Measurements from ENCODE around the gene ZDHHC11B.
"Not testable (repeated sequence)": the region's sequence is repeated elsewhere in the genome, so short reads cannot be mapped to it uniquely, and the experiment has no call there.

ZDHHC11B gene

GRCh38 chr5:715636-716035 lies 68.9 kb downstream of the ZDHHC11B start:
- DNase-seq (ENCODE audit: low read depth), result not testable (repeated sequence)

- not testable (repeated sequence) for DNase-seq (ENCODE audit: low read depth)
Observed at GRCh38 chr5:714215-715118, 70.1 kb downstream of the ZDHHC11B start.

GRCh38 chr5:713686-714085 lies 70.8 kb downstream of the ZDHHC11B start:
- DNase-seq (ENCODE audit: low read depth), result not testable (repeated sequence)

GRCh38 chr5:708848-709517 lies 75.5 kb downstream of the ZDHHC11B start:
- DNase-seq (ENCODE audit: low read depth), result not testable (repeated sequence)

GRCh38 chr5:708374-708773 lies 76.2 kb downstream of the ZDHHC11B start:
- not testable (repeated sequence) for DNase-seq (ENCODE audit: low read depth)

- not testable (repeated sequence) for DNase-seq (ENCODE audit: low read depth)
Observed at GRCh38 chr5:706127-706526, 78.4 kb downstream of the ZDHHC11B start.

- DNase-seq (ENCODE audit: low read depth), result not testable (repeated sequence)
Observed at GRCh38 chr5:696753-697702, 87.5 kb downstream of the ZDHHC11B start.

GRCh38 chr5:696191-696590 lies 88.3 kb downstream of the ZDHHC11B start:
- DNase-seq (ENCODE audit: low read depth), result not testable (repeated sequence)

- DNase-seq (ENCODE audit: low read depth), result not testable (repeated sequence)
Observed at GRCh38 chr5:695475-695874, 89.1 kb downstream of the ZDHHC11B start.

- not testable (repeated sequence) for DNase-seq (ENCODE audit: low read depth)
Observed at GRCh38 chr5:694042-694431, 90.5 kb downstream of the ZDHHC11B start.

- not testable (repeated sequence) for DNase-seq (ENCODE audit: low read depth)
Observed at GRCh38 chr5:693271-694041, 91.1 kb downstream of the ZDHHC11B start, which contains the start of gene TPPP. Gene TPPP, minus strand, starts transcription at chr5:693352. Its CDS starts 15,292 bp downstream, at chr5:678060.

- not testable (repeated sequence) for DNase-seq (ENCODE audit: low read depth)
Observed at GRCh38 chr5:692529-693041, 91.9 kb downstream of the ZDHHC11B start.

GRCh38 chr5:691817-692528 lies 92.6 kb downstream of the ZDHHC11B start:
- DNase-seq (ENCODE audit: low read depth), result no peak

- DNase-seq (ENCODE audit: low read depth), result not testable (repeated sequence)
Observed at GRCh38 chr5:691049-691448, 93.5 kb downstream of the ZDHHC11B start.

- DNase-seq (ENCODE audit: low read depth), result not testable (repeated sequence)
Observed at GRCh38 chr5:690293-690692, 94.2 kb downstream of the ZDHHC11B start.

- DNase-seq (ENCODE audit: low read depth), result not testable (repeated sequence)
Observed at GRCh38 chr5:688348-689010, 96.0 kb downstream of the ZDHHC11B start.

- not testable (repeated sequence) for DNase-seq (ENCODE audit: low read depth)
Observed at GRCh38 chr5:686936-687335, 97.6 kb downstream of the ZDHHC11B start.

GRCh38 chr5:686172-686523 lies 98.4 kb downstream of the ZDHHC11B start:
- DNase-seq (ENCODE audit: low read depth), result not testable (repeated sequence)

All from non-pigmented ciliary epithelial cell (primary cell).